ENCODE data around the gene PGAP2. TPM values are rescaled to one million over a fixed set of nuclear protein-coding genes. Genes with fewer than 3 reads are reported as not detected.

The PGAP2 gene
- total RNA-seq, 1 donor from 2014 or later = 22.7 TPM

GRCh38 chr11:3843326-3843725 is 35.0 kb downstream of the PGAP2 start:
- H3K27ac Mint-ChIP-seq (ENCODE audit: unreplicated experiment) = no peak overlapping the region
- H3K27me3 Mint-ChIP-seq (ENCODE audit: unreplicated experiment) = peaks cover 16% of the 10 kb centered on the region
- H3K9me3 Mint-ChIP-seq (ENCODE audit: unreplicated experiment) = no peaks in the 10 kb centered on the region
- no peak overlapping the region for H3K4me3 Mint-ChIP-seq (ENCODE audit: unreplicated experiment)
- H3K36me3 Mint-ChIP-seq (ENCODE audit: low read depth, unreplicated experiment) = peaks cover 14% of the 10 kb centered on the region
- DNase-seq (ENCODE audit: low spot score) = no peak
- no peak for TF ChIP-seq CTCF (IDR thresholded peaks at IDR 0.05; ENCODE audit: unreplicated experiment)
- H3K4me1 Mint-ChIP-seq (ENCODE audit: unreplicated experiment) = peaks cover 22% of the 10 kb centered on the region

GRCh38 chr11:3845246-3845645 is 36.9 kb downstream of the PGAP2 start:
- Mint-ChIP-seq H3K4me1 (ENCODE audit: unreplicated experiment) (peaks cover 4% of the 10 kb centered on the region), H3K9me3 (ENCODE audit: unreplicated experiment) (no peaks in the 10 kb centered on the region), H3K27ac (ENCODE audit: unreplicated experiment) (no peak overlapping the region), H3K4me3 (ENCODE audit: unreplicated experiment) (no peak overlapping the region), H3K27me3 (ENCODE audit: unreplicated experiment) (peaks cover 3% of the 10 kb centered on the region), H3K36me3 (ENCODE audit: low read depth, unreplicated experiment) (no peaks in the 10 kb centered on the region)
- TF ChIP-seq CTCF (IDR thresholded peaks at IDR 0.05; ENCODE audit: unreplicated experiment) = no peak
- no peak for DNase-seq (ENCODE audit: low spot score)

- H3K9me3 Mint-ChIP-seq (ENCODE audit: unreplicated experiment) = no peaks in the 10 kb centered on the region
Measured at GRCh38 chr11:3845670-3846069, 37.3 kb downstream of the PGAP2 start.

GRCh38 chr11:3849297-3849874 is 41.0 kb downstream of the PGAP2 start:
- peak; percentile 68 for TF ChIP-seq CTCF (IDR thresholded peaks at IDR 0.05; ENCODE audit: unreplicated experiment)
- no peaks in the 10 kb centered on the region for H3K36me3 Mint-ChIP-seq (ENCODE audit: low read depth, unreplicated experiment)
- H3K27me3 Mint-ChIP-seq (ENCODE audit: unreplicated experiment) = peaks cover 9% of the 10 kb centered on the region
- H3K9me3 Mint-ChIP-seq (ENCODE audit: unreplicated experiment) = peaks cover 4% of the 10 kb centered on the region
- peak; percentile 64 for DNase-seq (ENCODE audit: low spot score)
- H3K4me1 Mint-ChIP-seq (ENCODE audit: unreplicated experiment) = peaks cover 10% of the 10 kb centered on the region
- no peak overlapping the region for H3K4me3 Mint-ChIP-seq (ENCODE audit: unreplicated experiment)
- no peak overlapping the region for H3K27ac Mint-ChIP-seq (ENCODE audit: unreplicated experiment)

More at GRCh38 chr11:3845670-3846069, 37.3 kb downstream of the PGAP2 start:
- TF ChIP-seq CTCF (IDR thresholded peaks at IDR 0.05; ENCODE audit: unreplicated experiment) = no peak
- Mint-ChIP-seq H3K27me3 (ENCODE audit: unreplicated experiment) (peaks cover 3% of the 10 kb centered on the region), H3K4me1 (ENCODE audit: unreplicated experiment) (peaks cover 4% of the 10 kb centered on the region), H3K27ac (ENCODE audit: unreplicated experiment) (no peak overlapping the region), H3K4me3 (ENCODE audit: unreplicated experiment) (no peak overlapping the region), H3K36me3 (ENCODE audit: low read depth, unreplicated experiment) (no peaks in the 10 kb centered on the region)
- DNase-seq (ENCODE audit: low spot score) = no peak

- peaks cover 4% of the 10 kb centered on the region for H3K9me3 Mint-ChIP-seq (ENCODE audit: unreplicated experiment)
- no peaks in the 10 kb centered on the region for H3K36me3 Mint-ChIP-seq (ENCODE audit: low read depth, unreplicated experiment)
- peaks cover 30% of the 10 kb centered on the region for H3K4me1 Mint-ChIP-seq (ENCODE audit: unreplicated experiment)
- TF ChIP-seq CTCF (IDR thresholded peaks at IDR 0.05; ENCODE audit: unreplicated experiment) = no peak
- no peak overlapping the region for H3K27ac Mint-ChIP-seq (ENCODE audit: unreplicated experiment)
- H3K4me3 Mint-ChIP-seq (ENCODE audit: unreplicated experiment) = no peak overlapping the region
- no peak for DNase-seq (ENCODE audit: low spot score)
- H3K27me3 Mint-ChIP-seq (ENCODE audit: unreplicated experiment) = peaks cover 9% of the 10 kb centered on the region
Measured at GRCh38 chr11:3853545-3853842, 45.1 kb downstream of the PGAP2 start.

Data from endothelial cell (in vitro differentiated cells).